ENCODE data around the gene RPGR. TPM values are rescaled to one million over a fixed set of nuclear protein-coding genes. Genes with fewer than 3 reads are reported as not detected.

The RPGR gene
- total RNA-seq, 1 donor from 2014 or later: 32.3 TPM

- no peaks in the 10 kb centered on the region for H3K27me3 Mint-ChIP-seq
- peaks cover 21% of the 10 kb centered on the region for H3K9me3 Mint-ChIP-seq (ENCODE audit: low read depth)
Observed at GRCh38 chrX:38352362-38352761, 25.1 kb upstream of the RPGR start, which contains the start of gene OTC. Gene OTC (plus strand): TSS chrX:38352604. CDS start chrX:38352697, 93 bp downstream.

GRCh38 chrX:38351346-38351745, 24.0 kb upstream of the RPGR start:
- H3K4me1 Mint-ChIP-seq (ENCODE audit: low read depth): peaks cover 14% of the 10 kb centered on the region
- TF ChIP-seq CTCF (IDR thresholded peaks at IDR 0.05; ENCODE audit: unreplicated experiment): no peak
- peaks cover 20% of the 10 kb centered on the region for H3K9me3 Mint-ChIP-seq (ENCODE audit: low read depth)
- H3K27me3 Mint-ChIP-seq: no peaks in the 10 kb centered on the region
- DNase-seq (ENCODE audit: low spot score, unreplicated experiment): no peak
- no peak overlapping the region for H3K27ac Mint-ChIP-seq
- no peaks in the 10 kb centered on the region for H3K36me3 Mint-ChIP-seq (ENCODE audit: insufficient read depth)
- no peak overlapping the region for H3K4me3 Mint-ChIP-seq (ENCODE audit: low read depth)

More at GRCh38 chrX:38352362-38352761, 25.1 kb upstream of the RPGR start, which contains the start of gene OTC:
- no peak for TF ChIP-seq CTCF (IDR thresholded peaks at IDR 0.05; ENCODE audit: unreplicated experiment)
- no peak for DNase-seq (ENCODE audit: low spot score, unreplicated experiment)
- Mint-ChIP-seq H3K36me3 (ENCODE audit: insufficient read depth) (no peaks in the 10 kb centered on the region), H3K4me3 (ENCODE audit: low read depth) (no peak within 1 kb of the TSS), H3K4me1 (ENCODE audit: low read depth) (peaks cover 14% of the 10 kb centered on the region), H3K27ac (no peak within 1 kb of the TSS)

GRCh38 chrX:38347136-38347535, 19.8 kb upstream of the RPGR start:
- no peak overlapping the region for H3K4me3 Mint-ChIP-seq (ENCODE audit: low read depth)
- TF ChIP-seq CTCF (IDR thresholded peaks at IDR 0.05; ENCODE audit: unreplicated experiment): no peak
- H3K9me3 Mint-ChIP-seq (ENCODE audit: low read depth): peaks cover 29% of the 10 kb centered on the region
- no peaks in the 10 kb centered on the region for H3K27me3 Mint-ChIP-seq
- peaks cover 20% of the 10 kb centered on the region for H3K4me1 Mint-ChIP-seq (ENCODE audit: low read depth)
- no peak overlapping the region for H3K27ac Mint-ChIP-seq
- H3K36me3 Mint-ChIP-seq (ENCODE audit: insufficient read depth): no peaks in the 10 kb centered on the region
- no peak for DNase-seq (ENCODE audit: low spot score, unreplicated experiment)

- Mint-ChIP-seq H3K27me3 (no peaks in the 10 kb centered on the region), H3K9me3 (ENCODE audit: low read depth) (peaks cover 31% of the 10 kb centered on the region), H3K4me3 (ENCODE audit: low read depth) (no peak overlapping the region), H3K4me1 (ENCODE audit: low read depth) (peaks cover 25% of the 10 kb centered on the region), H3K36me3 (ENCODE audit: insufficient read depth) (peaks cover 1% of the 10 kb centered on the region), H3K27ac (peak overlapping the region; percentile 27)
- DNase-seq (ENCODE audit: low spot score, unreplicated experiment): no peak
- no peak for TF ChIP-seq CTCF (IDR thresholded peaks at IDR 0.05; ENCODE audit: unreplicated experiment)
Observed at GRCh38 chrX:38346150-38346549, 18.8 kb upstream of the RPGR start.

- peaks cover 24% of the 10 kb centered on the region for H3K9me3 Mint-ChIP-seq (ENCODE audit: low read depth)
- DNase-seq (ENCODE audit: low spot score, unreplicated experiment): no peak
- H3K27ac Mint-ChIP-seq: peak overlapping the region; percentile 87
- no peaks in the 10 kb centered on the region for H3K27me3 Mint-ChIP-seq
- H3K36me3 Mint-ChIP-seq (ENCODE audit: insufficient read depth): peaks cover 1% of the 10 kb centered on the region
- peaks cover 25% of the 10 kb centered on the region for H3K4me1 Mint-ChIP-seq (ENCODE audit: low read depth)
- no peak for TF ChIP-seq CTCF (IDR thresholded peaks at IDR 0.05; ENCODE audit: unreplicated experiment)
- H3K4me3 Mint-ChIP-seq (ENCODE audit: low read depth): peak overlapping the region; percentile 37
Observed at GRCh38 chrX:38342853-38343778, 15.8 kb upstream of the RPGR start.
